GM10248 (cell line): ENCODE measurements around the gene ALG3.
"Not testable (repeated sequence)": the region's sequence is repeated elsewhere in the genome, so short reads cannot be mapped to it uniquely, and the experiment has no call there.

ENCODE experiments used
- CTCF ChIA-PET: fragments of 300-600 bp; sonication (Branson Sonifier 250); formaldehyde crosslinking; extraction: SDS; loops from one replicate; lab custom pipeline; 2021; ENCODE audit warnings: antibody characterized with exemption; lab: Yijun Ruan, JAX
- POLR2A ChIA-PET: fragments of 350-650 bp; sonication (Branson Sonifier 250); formaldehyde crosslinking; extraction: SDS; loops from one replicate; lab custom pipeline; 2020; ENCODE audit warnings: antibody characterized with exemption; lab: Yijun Ruan, JAX
- DNase-seq: peaks from one replicate; pipeline ENCODE4 v3.0.0; 2012; ENCODE audit errors: extremely low spot score
- CTCF ChIP-seq: IDR thresholded peaks from 2 replicates; pipeline ENCODE4 v1.5.1; 2012; ENCODE audit warnings: mild to moderate bottlenecking, low read depth; ENCODE audit errors: extremely low read depth, missing control alignments, control extremely low read depth

The ALG3 gene

GRCh38 chr3:184275961-184276910 is 27.5 kb upstream of the ALG3 start, which contains the start of gene ECE2:
ECE2 (plus strand) TSS chr3:184276022; CDS start chr3:184276154, 132 bp downstream.
- POLR2A ChIA-PET, result no interaction called here
- CTCF ChIA-PET, result no interaction called here
- DNase-seq, result no peak

GRCh38 chr3:184275381-184275701 is 26.6 kb upstream of the ALG3 start:
- DNase-seq, result no peak
- TF ChIP-seq CTCF, result no peak
- ChIA-PET CTCF (no interaction called here), POLR2A (no interaction called here)

More at GRCh38 chr3:184275961-184276910, 27.5 kb upstream of the ALG3 start, which contains the start of gene ECE2:
- no peak for TF ChIP-seq CTCF

- TF ChIP-seq CTCF, result no peak
- POLR2A ChIA-PET, result no interaction called here
- CTCF ChIA-PET, result interaction anchor here (0.7 to 1.5 kb wide), 4 partner anchors 22 to 377 kb away, joined by 3 to 4 read pairs (median 3); no protein-coding TSS in a partner anchor
- DNase-seq, result no peak
These were observed 23.5 kb upstream of the ALG3 start for GRCh38 chr3:184272269-184272668.

- DNase-seq, POLR2A ChIA-PET: not testable (repeated sequence)
- CTCF ChIA-PET, result interaction anchor here (1.0 kb wide), 1 partner anchor 40 kb away, joined by 3 read pairs; no protein-coding TSS in a partner anchor
These were observed 18.5 kb upstream of the ALG3 start for GRCh38 chr3:184267249-184267648.

GRCh38 chr3:184262764-184263179 is 14.0 kb upstream of the ALG3 start:
- POLR2A ChIA-PET, result interaction anchor here (0.7 kb wide), 1 partner anchor 19 kb away, joined by 6 read pairs; no protein-coding TSS in a partner anchor
- no peak for DNase-seq
- CTCF ChIA-PET, result interaction anchor here (0.6 to 1.4 kb wide), 2 partner anchors 10 to 13 kb away, joined by 3 to 6 read pairs; partner anchors contain the start of gene EEF1AKMT4
- TF ChIP-seq CTCF, result no peak

- CTCF ChIA-PET, result interaction anchor here (0.6 to 1.4 kb wide), 3 partner anchors 9 to 12 kb away, joined by 3 to 6 read pairs (median 4); partner anchors contain the start of gene EEF1AKMT4
- TF ChIP-seq CTCF, result no peak
- POLR2A ChIA-PET, result no interaction called here
- peak; percentile 45 for DNase-seq
These were observed 13.3 kb upstream of the ALG3 start for GRCh38 chr3:184261854-184262763.
